ENCODE data around the gene SRR.
"Not testable (repeated sequence)": the region's sequence is repeated elsewhere in the genome, so short reads cannot be mapped to it uniquely, and the experiment has no call there.

Gene SRR, protein sequence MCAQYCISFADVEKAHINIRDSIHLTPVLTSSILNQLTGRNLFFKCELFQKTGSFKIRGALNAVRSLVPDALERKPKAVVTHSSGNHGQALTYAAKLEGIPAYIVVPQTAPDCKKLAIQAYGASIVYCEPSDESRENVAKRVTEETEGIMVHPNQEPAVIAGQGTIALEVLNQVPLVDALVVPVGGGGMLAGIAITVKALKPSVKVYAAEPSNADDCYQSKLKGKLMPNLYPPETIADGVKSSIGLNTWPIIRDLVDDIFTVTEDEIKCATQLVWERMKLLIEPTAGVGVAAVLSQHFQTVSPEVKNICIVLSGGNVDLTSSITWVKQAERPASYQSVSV

DNA sequence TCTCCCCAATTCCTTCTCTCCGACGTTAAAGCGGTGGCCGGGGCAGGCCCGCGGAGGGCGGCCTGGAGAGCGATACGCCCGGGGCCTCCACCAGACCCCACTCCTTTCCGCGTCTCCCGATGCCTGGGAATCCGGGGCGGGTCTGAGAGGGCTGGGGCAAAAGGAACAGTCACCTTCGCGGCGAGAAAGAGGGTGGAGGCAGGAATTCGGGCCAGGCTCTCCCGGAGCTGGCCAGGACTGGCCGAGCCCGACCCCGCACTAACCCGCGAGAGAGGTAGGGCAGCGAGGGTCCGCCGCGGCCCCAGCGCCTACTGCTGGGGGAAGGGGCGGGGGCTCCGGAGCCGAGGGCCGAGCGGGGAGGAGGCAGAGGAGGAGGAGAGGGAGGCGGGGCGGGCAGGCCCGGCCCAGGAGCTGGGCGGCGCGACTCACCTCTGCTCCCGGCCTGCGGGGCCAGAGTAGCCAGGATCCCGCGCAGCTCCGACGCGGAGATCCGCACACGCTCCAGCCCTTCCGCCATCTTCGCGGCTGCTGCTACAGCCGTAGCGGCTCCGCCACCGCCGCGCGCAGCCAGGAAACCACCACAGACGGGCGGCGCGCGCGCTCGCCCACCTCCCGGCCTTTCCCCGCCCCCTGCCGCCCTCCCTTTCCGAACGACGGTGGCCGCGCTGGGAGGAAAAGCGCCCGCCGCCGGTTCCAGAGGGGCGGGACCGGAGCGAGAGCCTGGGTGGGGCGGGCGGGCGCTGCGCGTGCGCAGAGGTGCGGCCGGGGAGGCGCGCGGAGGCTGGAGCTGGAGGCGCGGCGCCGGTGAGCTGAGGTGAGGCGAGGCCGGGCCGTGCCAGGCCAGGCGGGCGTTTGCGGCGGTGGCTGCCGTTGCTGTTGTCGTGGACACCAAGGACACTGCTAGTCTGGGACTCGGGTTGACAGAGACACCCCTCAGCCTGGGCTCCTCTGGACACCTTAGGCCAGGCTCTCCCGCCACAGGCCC lies at the start of gene SRR, which contains the start of gene SMG6:
Gene SRR (plus strand): TSS at position 747 of the 985 bp plus-strand sequence. CDS start 11,611 bp downstream, outside the sequence.
Gene SMG6 (minus strand): TSS at position 582 of the 985 bp plus-strand sequence. CDS start 65 bp downstream, at position 517.
- peak; percentile 89 to 91 for DNase-seq (ENCODE audit: low read depth in 2 of 2)
- H3K4me3 ChIP-seq (replicated peaks in 1 of 2; ENCODE audit: low read depth in 2 of 2, low read length in 2 of 2) = peak within 1 kb of the TSS; percentile 93
- TF ChIP-seq, protein P1, sequence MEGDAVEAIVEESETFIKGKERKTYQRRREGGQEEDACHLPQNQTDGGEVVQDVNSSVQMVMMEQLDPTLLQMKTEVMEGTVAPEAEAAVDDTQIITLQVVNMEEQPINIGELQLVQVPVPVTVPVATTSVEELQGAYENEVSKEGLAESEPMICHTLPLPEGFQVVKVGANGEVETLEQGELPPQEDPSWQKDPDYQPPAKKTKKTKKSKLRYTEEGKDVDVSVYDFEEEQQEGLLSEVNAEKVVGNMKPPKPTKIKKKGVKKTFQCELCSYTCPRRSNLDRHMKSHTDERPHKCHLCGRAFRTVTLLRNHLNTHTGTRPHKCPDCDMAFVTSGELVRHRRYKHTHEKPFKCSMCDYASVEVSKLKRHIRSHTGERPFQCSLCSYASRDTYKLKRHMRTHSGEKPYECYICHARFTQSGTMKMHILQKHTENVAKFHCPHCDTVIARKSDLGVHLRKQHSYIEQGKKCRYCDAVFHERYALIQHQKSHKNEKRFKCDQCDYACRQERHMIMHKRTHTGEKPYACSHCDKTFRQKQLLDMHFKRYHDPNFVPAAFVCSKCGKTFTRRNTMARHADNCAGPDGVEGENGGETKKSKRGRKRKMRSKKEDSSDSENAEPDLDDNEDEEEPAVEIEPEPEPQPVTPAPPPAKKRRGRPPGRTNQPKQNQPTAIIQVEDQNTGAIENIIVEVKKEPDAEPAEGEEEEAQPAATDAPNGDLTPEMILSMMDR (IDR thresholded peaks at IDR 0.05; ENCODE audit: low read depth, low read length) = no peak

DNA sequence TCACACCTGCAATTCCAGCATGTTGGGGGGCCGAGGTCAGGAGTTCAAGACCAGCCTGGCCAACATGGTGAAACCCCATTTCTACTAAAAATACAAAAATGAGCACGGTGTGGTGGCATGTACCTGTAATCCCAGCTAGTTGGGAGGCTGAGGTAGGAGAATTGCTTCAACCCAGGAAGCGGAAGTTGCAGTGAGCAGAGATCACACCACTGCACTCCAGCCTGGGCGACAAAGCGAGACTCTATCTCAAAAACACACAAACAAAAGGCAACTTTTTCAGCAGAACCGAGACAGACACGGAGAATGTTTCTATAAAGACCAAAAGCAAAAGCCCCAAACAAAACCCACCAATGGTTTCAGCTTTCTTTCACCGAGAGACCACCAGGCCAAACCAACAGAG lies 44.9 kb upstream of the SRR start:
- not testable (repeated sequence) for DNase-seq (ENCODE audit: low read depth in 2 of 2); H3K4me3 ChIP-seq (replicated peaks in 1 of 2; ENCODE audit: low read depth in 2 of 2, low read length in 2 of 2)

DNA sequence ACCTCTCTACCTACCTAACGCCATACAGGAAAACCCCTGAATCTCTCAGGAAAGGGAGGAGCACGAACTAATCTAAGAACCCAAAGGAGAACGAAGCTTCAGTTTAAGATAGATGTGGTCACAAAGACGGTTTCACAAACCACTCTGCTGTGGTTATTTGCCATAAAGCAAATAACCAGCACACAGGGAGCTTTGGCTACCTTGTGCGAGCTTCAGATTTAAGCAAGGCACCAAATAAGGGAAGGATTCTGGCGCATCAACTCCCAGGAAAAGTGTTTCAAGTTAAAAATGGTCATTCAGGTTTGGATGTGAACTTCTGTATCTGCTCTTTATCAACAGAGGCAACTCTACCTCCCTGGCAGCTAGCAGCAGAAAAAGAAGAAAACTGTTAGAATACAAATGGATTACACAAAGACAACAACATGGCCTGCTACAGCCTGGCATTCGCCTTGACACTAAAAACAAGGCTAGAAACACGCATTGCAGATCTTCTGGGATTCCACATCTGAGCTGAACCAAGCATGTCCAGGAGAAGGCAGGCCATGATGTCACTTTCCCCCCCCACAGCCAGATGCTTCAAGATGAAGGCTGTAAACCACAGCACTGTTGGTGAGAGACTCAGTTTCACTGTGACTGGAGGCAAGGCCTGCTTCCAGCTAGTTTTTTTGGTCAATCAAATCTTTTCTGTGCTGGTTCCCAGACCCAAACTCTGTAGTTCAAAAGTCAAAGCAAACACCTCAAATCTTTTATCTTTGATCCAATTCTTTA lies 43.8 kb upstream of the SRR start:
- H3K4me3 ChIP-seq (replicated peaks in 1 of 2; ENCODE audit: low read depth in 2 of 2, low read length in 2 of 2) = no peak overlapping the region
- TF ChIP-seq, protein P1 (IDR thresholded peaks at IDR 0.05; ENCODE audit: low read depth, low read length) = no peak
- DNase-seq (ENCODE audit: low read depth in 2 of 2) = peak in 1 of 2 donors; percentile 38

DNA sequence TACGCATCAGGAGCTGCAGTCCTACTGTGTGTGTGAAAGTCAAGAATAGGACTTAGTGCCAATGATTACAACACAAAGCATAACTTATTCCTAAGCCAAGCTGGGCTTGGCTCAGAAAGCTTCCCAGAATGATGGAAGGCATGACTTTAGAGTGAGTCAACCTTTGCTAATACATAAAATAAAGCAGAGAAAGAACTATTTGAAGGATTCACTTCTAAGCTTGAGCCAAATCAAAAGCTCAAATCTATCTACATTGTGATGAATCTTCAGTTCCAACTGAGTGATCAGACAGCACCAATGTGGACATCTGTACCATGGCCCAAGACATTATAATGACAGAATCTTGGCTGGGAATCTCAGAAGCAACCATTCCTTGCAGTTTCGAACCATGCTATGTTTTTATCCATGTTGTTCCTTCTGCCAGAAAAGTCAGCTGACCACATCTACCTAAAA lies 41.6 kb upstream of the SRR start:
- DNase-seq (ENCODE audit: low read depth in 2 of 2) = peak; percentile 84 to 91
- TF ChIP-seq, protein P1 (IDR thresholded peaks at IDR 0.05; ENCODE audit: low read depth, low read length) = no peak
- H3K4me3 ChIP-seq (replicated peaks in 1 of 2; ENCODE audit: low read depth in 2 of 2, low read length in 2 of 2) = no peak overlapping the region

DNA sequence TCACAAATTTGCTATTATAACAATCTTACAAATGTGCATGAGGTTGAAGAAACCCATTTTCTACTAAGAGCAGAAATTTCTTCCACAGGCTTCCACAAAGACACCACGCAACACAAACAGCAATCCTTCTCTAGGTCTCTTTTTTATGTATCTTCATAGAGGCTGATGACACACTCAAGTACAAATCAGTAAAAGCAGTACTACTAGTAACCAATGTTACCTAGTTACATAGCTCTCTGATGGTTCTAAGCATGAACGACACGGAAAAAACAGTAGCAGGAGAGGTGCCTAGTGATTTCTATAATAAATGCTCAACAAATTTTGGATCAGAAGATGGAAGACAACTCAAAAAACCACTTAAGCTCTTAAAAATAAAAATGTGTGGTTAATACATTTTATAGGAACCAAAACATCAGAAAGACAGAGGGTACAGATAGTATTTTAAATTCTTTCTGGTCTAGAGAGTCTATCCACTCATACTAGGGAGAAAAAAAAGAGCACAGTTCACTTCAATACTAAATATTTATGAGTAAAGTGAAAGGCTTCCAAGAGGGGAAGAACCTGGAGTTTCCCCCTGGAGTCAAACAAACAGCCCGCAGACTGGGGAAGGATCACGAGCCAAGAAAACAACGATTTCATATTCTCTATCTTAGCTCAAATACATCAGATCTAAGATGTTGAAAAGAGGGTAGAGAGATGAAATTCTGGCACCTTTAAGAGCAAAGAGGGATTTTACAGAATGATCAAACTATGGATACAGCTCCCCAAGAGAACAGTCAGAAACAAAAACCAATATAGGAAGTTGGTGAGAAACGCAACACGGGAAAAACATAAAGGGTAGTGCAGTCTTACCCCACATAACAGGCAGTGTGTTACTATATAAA lies 40.3 kb upstream of the SRR start:
- DNase-seq (ENCODE audit: low read depth in 2 of 2) = peak; percentile 35 to 63
- TF ChIP-seq, protein P1 (IDR thresholded peaks at IDR 0.05; ENCODE audit: low read depth, low read length) = no peak
- no peak overlapping the region for H3K4me3 ChIP-seq (replicated peaks in 1 of 2; ENCODE audit: low read depth in 2 of 2, low read length in 2 of 2)

DNA sequence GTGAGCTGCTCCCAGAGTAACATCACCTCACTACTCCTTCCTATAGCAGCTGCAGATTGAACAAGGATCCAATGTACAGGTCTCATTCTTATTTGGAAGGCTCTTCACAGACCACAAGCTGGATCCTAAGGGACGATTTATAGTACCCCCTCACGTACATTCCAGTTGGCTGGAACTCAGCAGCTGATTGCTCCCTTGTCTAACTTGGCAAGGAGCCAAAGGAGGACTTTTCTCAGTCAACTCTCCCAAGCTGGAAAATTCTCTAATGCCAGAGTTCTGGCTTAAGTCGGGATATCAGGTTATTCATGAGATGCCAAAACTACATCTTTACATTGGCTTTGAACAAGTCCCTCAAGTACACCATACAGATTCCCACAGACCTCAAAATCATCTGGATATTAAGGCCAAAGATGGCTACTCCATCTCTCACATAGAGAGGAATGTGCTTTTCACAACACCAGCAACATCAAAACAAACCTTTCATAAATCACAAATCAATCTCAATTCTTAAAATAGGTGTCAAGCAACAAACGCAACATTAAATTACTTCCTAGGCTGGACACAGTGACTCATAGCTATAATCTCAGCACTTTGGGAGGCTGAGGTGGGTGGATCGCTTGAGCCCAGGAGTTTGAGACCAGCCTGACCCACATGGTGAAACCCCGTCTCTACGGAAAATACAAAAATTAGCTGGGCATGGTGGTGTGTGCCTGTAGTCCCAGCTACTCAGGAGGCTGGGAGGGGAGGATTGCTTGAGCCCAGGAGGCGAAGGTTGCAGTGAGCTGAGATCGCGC lies 39.5 kb upstream of the SRR start:
- H3K4me3 ChIP-seq (replicated peaks in 1 of 2; ENCODE audit: low read depth in 2 of 2, low read length in 2 of 2) = no peak overlapping the region
- DNase-seq (ENCODE audit: low read depth in 2 of 2) = peak; percentile 33 to 41
- TF ChIP-seq, protein P1 (IDR thresholded peaks at IDR 0.05; ENCODE audit: low read depth, low read length) = no peak

DNA sequence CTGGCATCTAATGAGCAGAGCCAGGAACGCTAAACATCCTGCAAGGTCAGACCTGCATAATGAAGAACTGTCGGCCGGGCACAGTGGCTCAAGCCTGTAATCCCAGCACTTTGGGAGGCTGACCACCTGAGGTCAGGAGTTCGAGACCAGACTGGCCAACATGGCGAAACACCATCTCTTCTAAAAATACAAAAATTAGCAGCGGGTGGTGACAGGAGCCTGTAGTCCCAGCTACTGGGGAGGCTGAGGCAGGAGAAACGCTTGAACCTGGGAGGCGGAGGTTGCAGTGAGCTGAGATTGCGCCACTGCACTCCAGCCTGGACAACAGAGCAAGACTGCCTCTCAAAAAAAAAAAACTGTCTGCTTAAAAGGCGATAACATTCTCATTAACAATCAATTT lies 38.6 kb upstream of the SRR start:
- not testable (repeated sequence) for DNase-seq (ENCODE audit: low read depth in 2 of 2); H3K4me3 ChIP-seq (replicated peaks in 1 of 2; ENCODE audit: low read depth in 2 of 2, low read length in 2 of 2)
